Fibroblast of skin of left biceps (primary cell): ENCODE measurements around the gene TOR1B.
A peak's percentile ranks its signal among the peaks of the same experiment; 100 is the strongest.
"Not testable (repeated sequence)": the region's sequence is repeated elsewhere in the genome, so short reads cannot be mapped to it uniquely, and the experiment has no call there.

Source experiments
- DNase-seq, 2 experiments: peaks; one replicate each; pipeline ENCODE4 v3.0.0-alpha.2; 2013; ENCODE audit warnings: low read depth in 2 of 2

The TOR1B gene, protein sequence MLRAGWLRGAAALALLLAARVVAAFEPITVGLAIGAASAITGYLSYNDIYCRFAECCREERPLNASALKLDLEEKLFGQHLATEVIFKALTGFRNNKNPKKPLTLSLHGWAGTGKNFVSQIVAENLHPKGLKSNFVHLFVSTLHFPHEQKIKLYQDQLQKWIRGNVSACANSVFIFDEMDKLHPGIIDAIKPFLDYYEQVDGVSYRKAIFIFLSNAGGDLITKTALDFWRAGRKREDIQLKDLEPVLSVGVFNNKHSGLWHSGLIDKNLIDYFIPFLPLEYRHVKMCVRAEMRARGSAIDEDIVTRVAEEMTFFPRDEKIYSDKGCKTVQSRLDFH

DNA sequence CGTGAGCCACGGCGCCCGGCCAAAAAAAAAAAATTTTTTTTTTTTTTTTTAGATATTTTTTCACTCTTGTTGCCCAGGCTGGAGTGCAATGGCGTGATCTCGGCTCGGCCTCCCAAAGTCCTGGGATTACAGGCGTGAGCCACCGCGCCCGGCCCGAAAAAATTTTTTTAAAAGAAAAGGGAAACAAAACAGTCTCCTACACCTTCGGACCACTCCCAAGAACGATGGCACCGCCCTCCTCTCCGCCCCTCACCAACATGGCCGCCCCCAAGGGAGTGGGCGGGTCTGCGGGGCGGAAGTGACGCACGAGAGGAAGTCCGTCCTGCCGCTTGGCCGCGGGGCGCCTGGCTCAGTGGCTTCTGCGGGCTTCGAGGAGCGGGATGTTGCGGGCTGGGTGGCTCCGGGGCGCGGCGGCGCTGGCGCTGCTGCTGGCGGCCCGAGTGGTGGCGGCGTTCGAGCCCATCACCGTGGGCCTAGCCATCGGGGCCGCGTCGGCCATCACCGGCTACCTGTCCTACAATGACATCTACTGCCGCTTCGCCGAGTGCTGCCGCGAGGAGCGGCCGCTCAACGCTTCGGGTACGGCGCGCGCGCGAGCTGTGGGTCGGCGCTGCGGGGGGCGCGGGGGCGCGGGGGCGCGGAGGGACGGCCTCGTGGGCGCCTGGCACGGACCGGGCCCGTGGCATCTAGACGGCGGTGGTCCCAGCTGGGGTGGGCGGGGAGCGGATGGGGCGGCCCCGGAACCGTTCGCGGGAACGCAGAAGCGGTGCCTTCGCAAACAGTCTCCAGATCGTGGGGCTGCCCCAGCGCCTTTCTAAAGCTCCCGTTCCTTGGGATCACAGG is at the start of gene TOR1B:
TOR1B (plus strand) TSS at position 352 of the 843 bp plus-strand sequence; CDS start at position 381, 29 bp downstream.
- DNase-seq: peak; percentile 78 to 83

DNA sequence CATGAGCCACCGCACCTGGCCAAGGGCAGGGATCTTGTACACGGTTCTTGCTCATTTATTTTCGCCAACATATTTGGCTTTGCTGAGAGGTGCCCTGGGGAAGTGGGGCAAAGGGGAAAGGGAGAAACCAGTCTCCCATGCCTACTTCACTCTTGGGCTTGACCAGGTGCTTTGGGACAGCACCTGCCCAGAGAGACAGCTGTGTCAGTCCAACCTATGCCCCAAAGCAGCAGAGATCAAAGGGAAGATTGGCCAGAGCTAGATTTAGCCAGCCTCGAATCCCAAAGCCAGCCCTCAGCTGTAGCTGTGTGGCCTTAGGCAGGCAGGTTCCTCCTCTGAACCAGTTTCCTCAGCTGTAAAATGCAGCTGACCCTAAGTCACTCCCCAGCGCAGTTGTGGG is 47.8 kb upstream of the TOR1B start:
- no peak for DNase-seq

DNA sequence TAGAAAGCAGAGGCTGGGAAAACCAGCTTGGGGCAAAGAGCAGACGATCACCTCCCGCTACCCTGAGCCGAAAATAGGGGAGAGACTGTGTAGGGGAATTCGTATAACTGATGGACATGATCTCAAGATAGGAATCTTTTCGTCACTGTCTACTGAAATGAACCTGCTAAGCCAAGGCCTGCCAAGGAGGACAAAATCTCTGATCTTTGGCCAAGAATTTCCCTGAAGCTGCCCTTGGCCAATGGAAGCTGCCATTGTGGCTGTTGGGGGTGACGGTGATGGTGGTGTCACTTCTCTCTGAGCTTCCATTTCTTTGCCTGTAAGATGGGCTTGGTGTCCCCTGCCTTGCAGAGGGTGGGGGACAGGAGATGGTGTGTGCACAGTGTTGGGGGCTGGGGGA is 46.8 kb upstream of the TOR1B start:
- no peak for DNase-seq

DNA sequence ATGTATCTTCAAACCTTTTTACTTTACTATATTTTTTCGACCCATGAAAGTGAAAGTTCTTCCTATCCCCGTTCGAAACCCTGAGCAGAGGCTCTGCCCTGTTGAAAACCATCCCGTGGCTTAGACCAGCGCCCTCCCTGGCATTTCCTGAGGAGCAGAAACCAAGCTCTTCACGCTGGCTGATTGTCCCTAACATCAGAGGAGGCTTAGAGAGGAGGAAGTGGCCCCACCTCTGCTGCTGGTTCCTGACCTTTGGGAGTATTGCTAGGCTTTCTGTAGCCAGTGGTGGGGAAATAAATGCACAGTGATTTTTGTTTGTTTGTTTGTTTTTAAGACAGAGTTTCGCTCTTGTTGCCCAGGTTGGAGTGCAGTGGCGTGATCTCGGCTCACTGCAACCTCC is 45.9 kb upstream of the TOR1B start:
- no peak for DNase-seq

DNA sequence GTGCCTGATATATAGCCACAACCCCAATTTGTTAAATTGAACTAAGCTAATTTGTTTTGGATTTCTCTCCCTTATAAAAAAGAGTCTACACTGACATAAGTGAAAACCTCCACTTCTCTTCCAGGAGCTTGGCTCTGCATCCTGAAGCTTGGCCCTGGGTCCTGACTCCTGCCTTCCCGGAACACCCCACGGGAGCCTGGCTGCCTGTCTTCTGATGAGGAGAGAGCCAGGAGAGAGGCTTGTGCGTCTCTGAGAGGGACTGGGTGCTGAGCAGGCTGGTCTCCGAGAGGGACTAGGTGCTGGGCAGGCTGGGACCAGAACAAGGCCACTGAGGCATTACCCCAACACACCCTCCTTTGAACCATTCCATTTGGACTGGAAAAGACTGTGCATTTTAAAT is 43.7 kb upstream of the TOR1B start:
- no peak for DNase-seq

DNA sequence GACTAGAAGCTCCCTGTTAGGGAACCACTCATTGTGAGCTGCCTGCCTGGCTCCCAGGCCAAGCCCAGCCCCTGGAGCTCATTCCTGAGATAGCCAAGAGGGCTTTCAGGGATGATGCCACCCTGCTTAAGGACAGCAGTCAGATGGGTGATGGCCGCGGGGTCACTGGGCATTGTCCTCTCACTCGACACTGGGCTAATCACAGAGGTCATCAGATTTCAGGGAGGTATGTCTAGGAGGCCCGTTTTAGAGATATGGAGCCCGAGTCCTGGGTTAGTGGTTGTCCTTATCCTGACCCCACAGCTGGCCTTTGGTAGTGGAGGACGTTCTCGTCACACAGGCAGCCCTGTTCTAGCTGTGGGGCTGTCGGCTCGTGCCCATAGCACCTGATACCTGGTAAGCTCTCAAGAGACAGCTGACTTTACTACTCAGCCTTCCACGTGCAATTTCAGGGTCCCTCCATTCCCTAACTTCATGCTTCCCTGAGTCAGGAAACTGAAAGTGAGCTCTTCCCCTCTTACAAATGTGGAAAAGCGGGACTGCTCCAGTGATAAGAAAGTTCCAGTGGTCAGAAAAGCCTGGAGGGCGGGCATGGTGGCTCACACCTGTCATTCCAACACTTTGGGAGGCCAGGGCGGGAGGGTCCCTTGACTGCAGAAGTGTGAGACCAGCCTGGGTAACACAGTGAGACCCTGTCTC is 43.0 kb upstream of the TOR1B start:
- no peak for DNase-seq

DNA sequence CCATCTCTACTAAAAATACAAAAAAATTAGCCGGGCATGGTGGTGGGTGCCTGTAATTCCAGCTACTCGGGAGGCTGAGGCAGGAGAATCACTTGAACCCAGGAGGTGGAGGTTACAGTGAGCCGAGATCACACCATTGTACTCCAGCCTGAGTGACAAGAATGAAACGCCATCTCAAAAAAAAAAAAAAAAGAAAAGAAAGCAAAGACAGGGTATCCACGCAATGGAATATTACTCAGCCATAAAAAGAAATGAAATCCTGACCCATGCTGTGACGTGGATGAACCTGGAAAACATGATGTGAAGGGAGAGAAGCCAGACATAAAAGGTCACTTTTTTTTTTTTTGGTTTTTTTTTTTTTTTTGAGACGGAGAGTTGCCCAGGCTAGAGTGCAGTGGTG is 42.2 kb upstream of the TOR1B start:
- DNase-seq: not testable (repeated sequence)

DNA sequence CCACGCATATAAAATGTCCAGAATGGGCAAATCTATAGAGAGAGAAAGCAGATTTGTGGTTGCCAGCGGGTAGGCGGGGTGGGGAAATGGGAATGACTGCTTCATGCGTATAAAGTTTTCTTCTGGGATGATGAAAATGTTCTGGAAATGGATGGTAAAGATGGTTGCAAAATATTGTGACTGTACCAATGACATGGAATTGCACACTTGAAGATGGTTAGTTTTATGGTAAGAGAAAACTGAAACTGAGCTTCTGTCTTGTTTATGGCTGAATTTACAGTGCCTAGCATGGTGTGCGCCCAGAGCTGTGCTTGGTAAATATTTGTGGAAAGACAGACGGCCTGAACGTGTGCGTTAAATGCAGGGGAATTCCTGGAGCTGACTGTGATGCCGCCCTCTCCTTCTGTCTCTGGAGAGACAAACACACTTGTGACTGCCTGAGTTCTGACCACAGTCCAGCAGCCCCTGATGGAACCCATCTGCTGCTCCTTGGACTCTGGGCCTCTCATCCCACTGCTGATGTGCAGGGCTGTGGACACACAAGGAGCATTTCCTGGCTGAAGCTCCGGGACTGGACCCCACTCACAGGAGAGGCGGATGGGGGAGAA is 41.6 kb upstream of the TOR1B start:
- DNase-seq: no peak

DNA sequence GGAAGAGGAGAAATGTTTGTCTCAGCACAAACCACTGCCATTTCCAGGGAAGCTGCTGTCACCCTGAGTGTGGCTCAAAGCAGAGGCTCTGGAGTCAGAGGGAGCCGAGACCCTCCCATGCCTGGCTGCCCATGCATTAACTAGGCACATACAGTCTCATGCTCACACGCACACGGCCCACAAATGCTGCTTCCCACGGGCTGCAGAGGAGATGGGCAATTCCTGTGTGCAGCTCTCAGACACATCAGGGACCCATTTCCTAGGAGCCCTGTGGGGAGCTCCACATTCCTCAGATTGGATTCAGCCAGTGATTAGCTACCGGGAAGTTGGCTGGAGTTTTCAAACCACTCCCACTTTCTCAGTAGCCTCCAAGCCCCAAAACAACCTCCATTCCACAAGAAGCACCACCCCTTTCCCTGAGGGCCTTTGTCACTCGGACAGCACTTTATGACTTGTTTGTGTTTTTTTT is 41.0 kb upstream of the TOR1B start:
- peak; percentile 66 to 67 for DNase-seq

DNA sequence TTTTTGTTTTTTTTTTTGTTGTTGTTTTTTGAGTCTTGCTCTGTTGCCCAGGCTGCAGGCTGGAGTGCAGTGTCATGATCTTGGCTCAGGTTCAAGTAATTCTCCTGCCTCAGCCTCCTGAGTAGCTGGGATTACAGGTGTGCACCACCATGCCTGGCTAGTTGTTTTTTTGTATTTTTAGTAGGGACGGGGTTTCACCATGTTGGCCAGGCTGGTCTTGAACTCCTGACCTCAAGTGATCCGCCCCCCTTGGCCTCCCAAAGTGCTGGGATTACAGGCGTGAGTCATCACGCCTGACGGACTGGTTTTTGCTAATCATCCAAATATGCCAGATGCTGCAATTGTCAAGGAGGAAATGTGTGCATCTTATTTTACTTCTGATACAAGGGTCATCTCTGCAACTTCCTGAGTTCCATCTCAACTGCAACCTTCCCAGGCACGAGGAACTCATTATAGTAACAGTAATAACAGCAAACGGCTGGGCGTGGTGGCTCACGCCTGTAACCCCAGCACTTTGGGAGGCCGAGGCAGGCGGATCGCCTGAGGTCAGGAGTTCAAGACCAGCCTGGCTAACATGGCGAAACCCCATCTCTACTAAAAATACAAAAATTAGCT is 40.5 kb upstream of the TOR1B start:
- peak; percentile 88 to 90 for DNase-seq

DNA sequence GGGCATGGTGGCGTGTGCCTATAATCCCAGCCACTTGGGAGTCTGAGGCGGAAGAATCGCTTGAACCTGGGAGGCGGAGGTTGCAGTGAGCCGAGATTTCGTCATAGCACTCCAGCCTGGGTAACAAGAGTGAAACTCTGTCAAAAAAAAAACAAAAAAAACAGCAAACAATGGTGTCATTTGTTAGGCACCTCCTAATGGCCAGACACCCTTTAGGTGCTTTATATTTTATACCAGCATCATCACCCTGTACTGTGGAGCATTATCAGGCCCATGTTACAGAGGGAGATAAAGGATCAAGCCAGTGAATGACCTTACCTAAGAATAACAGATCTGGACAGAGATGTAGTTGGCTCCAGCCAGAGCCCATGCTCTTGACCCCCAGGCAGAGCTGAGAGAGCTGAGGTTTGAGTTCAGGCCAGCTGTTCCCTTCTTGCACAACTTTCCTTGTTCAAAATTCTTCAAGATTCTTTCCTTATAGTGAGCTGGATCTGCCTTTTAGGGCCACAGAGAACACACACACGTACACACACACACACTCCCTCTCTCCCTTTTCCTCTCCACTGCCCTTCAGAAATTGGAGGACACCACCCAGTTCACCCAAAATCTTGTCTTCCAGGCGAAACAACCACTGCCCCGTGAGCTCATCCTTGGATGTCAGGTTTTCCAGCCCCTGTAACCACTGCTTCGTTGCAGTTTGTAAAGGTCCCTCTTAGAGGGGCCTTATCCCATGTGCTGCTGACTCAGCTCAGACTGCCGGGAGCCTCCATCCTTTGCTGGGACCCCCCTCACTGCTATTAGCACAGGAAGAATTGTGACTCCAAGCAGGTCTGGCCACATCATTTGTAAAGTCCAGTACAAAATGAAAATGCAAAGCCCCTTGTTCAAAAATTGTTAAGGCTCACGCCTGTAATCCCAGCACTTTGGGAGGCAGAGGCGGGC is 39.7 kb upstream of the TOR1B start:
- peak in 1 of 2 experiments; percentile 44 for DNase-seq

DNA sequence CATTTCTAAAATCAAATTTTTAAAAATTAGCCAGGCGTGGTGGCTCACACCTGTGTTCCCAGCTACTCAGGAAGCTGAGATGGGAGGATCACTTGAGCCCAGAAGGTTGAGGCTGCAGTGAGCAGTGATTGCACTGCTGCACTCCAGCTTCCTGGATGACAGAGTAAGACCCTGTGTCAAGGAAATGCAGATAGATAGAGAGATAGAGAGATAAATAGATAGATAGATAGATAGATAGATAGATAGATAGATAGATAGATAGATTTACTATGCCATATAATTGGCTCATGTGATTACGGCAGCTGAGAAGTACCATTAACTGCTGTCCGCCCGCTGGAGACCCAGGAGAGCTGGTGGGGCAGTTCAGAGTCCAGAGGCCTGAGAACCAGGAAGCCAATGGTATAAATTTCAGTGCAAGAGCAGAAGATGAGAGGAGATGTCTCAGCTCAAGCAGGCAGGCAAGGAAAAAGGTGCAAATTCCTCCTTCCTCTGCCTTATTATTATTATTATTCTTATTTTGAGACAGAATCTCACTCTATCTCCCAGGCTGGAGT is 37.1 kb upstream of the TOR1B start:
- no peak for DNase-seq

DNA sequence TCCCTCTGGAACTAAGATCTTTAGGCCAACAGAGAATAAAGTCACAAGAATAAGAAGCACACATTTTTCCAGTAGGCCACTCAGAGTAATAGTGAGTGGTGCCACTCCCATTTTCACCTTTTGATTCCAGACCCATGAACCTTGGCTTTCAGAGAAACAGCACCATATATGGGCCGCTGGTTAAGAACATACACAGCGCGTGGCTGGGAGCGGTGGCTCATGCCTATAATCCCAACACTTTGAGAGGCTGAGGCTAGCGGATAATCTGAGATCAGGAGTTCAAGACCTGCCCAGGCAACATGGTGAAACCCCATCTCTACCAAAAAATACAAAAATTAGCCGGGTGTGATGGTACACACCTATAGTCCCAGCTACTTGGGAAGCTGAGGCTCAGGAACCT is 34.5 kb upstream of the TOR1B start:
- DNase-seq: no peak

DNA sequence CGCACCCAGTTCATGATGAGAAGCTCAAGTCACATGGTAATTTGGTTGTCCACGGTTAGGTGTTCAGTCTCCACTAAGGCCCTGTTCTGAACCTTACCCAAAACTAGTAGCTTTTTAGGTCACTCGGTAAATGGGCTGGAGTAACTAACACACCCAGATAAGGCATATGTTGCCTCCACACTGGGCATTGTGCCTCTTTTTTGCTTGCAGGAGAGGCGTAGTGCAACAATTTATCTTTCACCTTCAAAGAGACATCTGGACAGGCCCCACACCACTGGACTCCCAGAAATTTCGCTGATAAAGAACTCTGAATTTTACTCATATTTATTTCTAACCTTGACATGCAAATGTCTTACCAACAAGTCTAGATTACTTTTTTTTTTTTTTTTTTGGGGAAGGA is 33.3 kb upstream of the TOR1B start:
- no peak for DNase-seq

DNA sequence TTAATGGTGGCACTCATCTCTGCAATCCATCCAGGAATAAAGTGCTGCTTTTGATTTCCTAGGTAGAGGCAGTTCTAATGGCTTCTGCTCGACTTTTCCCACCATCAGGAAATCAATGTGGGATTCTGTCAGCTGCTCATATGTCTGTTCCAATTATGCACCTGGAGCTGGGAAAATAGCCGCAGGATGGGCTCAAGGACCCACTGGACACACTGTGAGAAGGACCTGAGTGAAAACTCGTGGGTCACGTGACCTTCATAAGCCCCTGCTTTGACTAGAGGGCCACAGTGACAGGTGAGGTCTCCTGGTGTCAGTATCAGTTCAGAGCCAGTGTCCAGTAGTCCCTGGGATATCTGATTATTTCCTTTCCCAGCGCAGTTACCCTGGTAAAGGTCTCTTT is 32.2 kb upstream of the TOR1B start:
- DNase-seq: no peak

DNA sequence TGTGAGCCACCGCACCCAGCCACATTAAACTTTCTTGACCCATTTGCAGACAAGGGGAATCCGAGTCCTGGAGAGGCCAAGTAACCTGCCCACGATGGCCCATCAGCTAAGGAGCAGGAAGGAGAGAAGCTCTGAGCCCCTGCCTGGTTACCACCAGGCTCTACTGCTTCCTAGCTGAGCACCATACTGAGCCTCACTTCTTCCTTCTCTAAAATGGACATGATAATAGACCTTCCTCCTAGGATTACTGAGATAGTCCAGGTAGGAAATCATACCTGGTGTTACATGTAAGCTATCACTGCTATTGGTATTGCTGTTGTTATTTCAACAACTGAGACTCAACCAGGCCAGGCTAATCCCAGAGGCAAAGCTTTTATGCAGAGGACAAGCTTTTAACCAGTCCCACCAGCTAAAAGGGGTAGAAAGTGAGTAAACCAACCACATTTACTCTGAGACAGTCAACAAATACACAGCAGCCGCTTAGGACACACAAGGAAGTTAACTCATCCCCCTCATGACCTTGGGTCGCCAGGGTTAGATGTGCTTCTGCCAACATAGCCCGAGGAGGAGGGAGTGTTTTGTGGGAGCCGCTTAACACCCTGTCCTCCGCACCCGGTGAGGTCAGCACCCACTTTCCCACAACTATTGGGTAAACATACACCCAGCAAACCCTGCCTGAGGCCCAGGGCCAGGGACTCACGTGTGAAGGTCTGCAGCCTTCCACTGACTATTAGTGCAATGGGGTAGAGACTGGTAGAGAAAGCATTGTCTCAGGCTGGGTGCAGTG is 29.5 kb upstream of the TOR1B start:
- DNase-seq: no peak

DNA sequence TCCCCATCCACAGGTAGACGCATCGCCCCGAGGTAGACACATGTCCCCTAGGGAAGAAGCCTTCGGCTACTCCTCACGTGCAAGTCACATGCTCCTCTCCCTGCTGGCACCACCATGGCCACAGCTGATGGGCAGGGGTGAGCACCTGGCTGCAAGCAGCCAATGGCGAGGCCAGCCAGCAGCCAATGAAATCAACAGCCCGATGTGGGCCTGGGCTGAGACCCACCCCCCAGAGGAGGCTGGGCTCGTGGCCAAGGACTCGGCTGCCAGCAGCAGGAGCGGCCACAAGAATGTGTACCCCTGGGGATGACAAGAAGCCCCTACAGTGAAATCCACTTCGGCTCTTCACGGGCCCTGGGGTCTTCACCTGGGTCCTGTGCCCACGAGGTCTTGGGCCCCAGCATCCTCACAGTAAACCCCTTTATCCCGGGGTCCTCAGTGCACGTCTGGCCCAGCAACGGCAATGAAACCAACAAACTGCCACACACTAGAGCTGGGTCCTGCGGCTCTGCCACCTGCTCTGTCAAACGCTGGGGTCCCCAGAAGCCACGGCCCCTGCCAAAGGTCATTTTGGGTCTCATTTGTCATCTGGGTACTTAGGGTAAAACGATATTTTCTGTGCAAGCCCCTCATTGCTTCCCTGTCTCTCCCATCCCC is 28.1 kb upstream of the TOR1B start:
- no peak for DNase-seq

DNA sequence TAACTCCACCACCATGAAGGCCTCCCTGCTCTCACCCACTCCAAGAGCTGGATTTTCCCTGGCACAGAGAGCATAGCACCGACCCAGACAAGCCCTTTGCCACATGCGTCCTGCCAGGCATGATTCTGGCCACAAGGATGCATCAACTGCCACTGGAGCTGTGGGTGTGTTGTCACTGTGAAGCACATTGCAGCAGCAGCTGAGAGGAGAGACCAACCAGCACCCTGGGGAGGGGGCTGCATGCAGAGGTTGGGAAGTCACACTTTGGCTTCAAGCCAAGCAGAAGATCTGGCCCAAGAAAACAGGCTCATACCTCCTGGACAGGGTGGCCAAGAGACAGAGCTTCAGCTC is 27.6 kb upstream of the TOR1B start:
- no peak for DNase-seq

DNA sequence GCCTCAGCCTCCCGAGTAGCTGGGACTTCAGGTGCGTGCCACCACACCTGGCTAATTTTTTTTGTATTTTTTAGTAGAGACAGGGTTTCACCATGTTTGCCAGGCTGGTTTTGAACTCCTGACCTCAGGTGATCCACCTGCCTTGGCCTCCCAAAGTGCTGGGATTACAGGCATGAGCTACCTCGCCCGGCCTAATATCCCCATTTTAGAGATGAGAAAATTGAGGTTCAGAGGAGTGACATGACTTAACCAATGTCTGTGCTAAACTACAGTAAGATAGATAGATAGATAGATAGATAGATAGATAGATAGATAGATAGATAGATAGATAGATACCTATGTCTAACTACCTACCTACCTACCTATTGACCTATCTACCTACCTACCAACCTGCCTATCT is 26.9 kb upstream of the TOR1B start:
- DNase-seq: not testable (repeated sequence)
